ENCODE results near the gene RELA. TPM values are rescaled to one million over a fixed set of nuclear protein-coding genes. Genes with fewer than 3 reads are reported as not detected.

Gene RELA
- total and polyA plus RNA-seq, 10 of the 15 experiments (the other 5 are each of a cell fraction or from before 2014, with no cell fraction given): 5.1 to 56.4 (median 34.2) TPM

GRCh38 chr11:65612691-65613090, 50.0 kb downstream of the RELA start (continued):
- no peak for TF ChIP-seq ZBTB40 (IDR thresholded peaks at IDR 0.05; ENCODE audit: borderline replicate concordance)
- no peak for TF ChIP-seq WRNIP1 (IDR thresholded peaks at IDR 0.05; ENCODE audit: borderline replicate concordance, low read depth, low read length)
- TF ChIP-seq IKZF1 (conservative IDR thresholded peaks at IDR 0.05): no peak

- Histone ChIP-seq H3K4me2 (ENCODE audit: control insufficient read depth, insufficient read depth) (peak overlapping the region; percentile 93), H3K27ac (ENCODE audit: control insufficient read depth, insufficient read depth) (peak overlapping the region; percentile 37), H3K79me2 (ENCODE audit: control insufficient read depth, insufficient read depth, low read length) (peaks cover 60% of the 10 kb centered on the region), H3K9ac (ENCODE audit: control insufficient read depth, insufficient read depth, low read length) (peak overlapping the region; percentile 85), H3K9me3 (replicated peaks; ENCODE audit: control insufficient read depth, insufficient read depth, low read length) (no peaks in the 10 kb centered on the region), H3K27me3 (replicated peaks in 1 of 2; ENCODE audit: control insufficient read depth in 2 of 2, insufficient read depth in 2 of 2, low read length in 1 of 2) (no peaks in the 10 kb centered on the region), H3K4me1 (ENCODE audit: control insufficient read depth, insufficient read depth, low read length) (peaks cover 23% of the 10 kb centered on the region), H3K4me3 (peak overlapping the region; percentile 99), H4K20me1 (ENCODE audit: control insufficient read depth, insufficient read depth) (no peaks in the 10 kb centered on the region; the same call in 1 of the 2 replicates), H2AFZ (ENCODE audit: control insufficient read depth, low read depth, low read length) (no peak overlapping the region), H3K36me3 (ENCODE audit: control insufficient read depth in 2 of 2, insufficient read depth in 2 of 2, low read length in 1 of 2) (peaks cover 10 to 18% of the 10 kb centered on the region in 2 experiments; a peak in 3 of 4 replicates)
- ChIA-PET RAD21 (ENCODE audit: unreplicated experiment) (interaction anchor here (1.0 to 4.0 kb wide), 8 partner anchors 18 to 71 kb away, joined by 3 to 36 read pairs (median 5); partner anchors contain the start of genes FAM89B, RELA, SIPA1 and ZNRD2), POLR2A (interaction anchor here (0.6 to 5.0 kb wide), 9 partner anchors 9 to 277 kb away, joined by 3 to 34 read pairs (median 4); partner anchors contain the start of genes EHBP1L1 and RELA), CTCF (interaction anchor here (1.0 to 3.8 kb wide), 7 partner anchors 18 to 196 kb away, joined by 3 to 35 read pairs (median 10); no protein-coding TSS in a partner anchor), SMC1A (ENCODE audit: uncharacterized antibody, unreplicated experiment) (interaction anchor here (0.9 kb wide), 2 partner anchors 24 to 93 kb away, joined by 3 read pairs; no protein-coding TSS in a partner anchor)
- in situ Hi-C loops (cut with MboI): no loop called here
- intact Hi-C loops (cut with micrococcal nuclease; ENCODE audit: unreplicated experiment): loop anchor here (5.0 kb wide), 1 partner anchor 735 kb away; the partner anchor contains the start of gene EHD1
- no peak for ATAC-seq
- no peak for DNase-seq (ENCODE audit: low read depth, low spot score)
- no peak for TF ChIP-seq RELA (IDR thresholded peaks at IDR 0.05; ENCODE audit: borderline replicate concordance, partially characterized antibody)
- peak; percentile 44 for TF ChIP-seq PBX3 (IDR thresholded peaks at IDR 0.05; ENCODE audit: insufficient replicate concordance, low read depth, low read length)
- peak; percentile 74 for TF ChIP-seq PKNOX1 (IDR thresholded peaks at IDR 0.05)
- no TSS peak for BruUV-seq (replicated peaks)
- WGBS (ENCODE audit: insufficient coverage, insufficient replicate concordance, low lambda C conversion rate, missing lambda C conversion rate): 77% methylated on average over 12 of the region's 12 CpGs
- no peak for FAIRE-seq
Observed at GRCh38 chr11:65611758-65612603, 50.7 kb downstream of the RELA start.
